Measurements from ENCODE around the gene SLC6A17. TPM values are rescaled to one million over a fixed set of nuclear protein-coding genes. Genes with fewer than 3 reads are reported as not detected.

The SLC6A17 gene
- total RNA-seq, 4 donors from 2014 or later = 5.2 to 18.6 (median 8.0) TPM

DNA sequence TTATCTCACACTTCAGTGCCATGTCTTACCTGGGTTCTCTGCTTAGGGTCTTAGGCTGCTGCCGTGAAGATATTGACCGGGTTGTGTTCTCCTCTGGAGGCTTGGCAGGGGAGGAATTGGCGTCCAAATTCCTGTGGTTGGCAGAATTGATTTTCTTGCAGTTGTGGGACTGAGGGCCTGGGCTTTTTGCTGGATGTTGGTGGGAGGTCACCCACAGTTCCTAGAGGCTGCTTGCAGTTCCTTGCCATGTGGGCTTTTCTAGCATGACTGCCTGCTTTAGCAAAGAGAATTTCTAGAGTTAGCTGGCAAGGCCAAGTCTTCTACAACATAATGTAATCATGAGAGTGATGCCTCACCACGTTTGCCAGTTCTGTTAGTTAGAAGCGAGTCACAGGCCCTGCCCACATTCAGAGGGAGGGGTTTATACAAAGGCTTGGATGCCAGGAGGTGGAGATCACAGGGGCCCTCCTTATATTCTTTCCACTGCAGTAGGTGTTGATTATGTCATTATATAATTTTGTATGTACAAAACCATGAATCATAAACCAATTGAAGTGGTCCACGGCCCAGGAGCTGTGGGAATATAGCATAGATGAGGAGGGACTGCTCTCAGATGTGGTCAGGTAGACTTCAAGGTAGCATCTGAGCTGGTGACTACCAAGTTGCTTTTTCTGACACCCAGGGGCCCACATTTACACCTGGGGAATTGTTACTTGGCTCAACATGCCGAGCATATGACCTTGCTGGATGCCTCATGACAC, 31.5 kb upstream of the SLC6A17 start:
- Histone ChIP-seq H3K9me3 (no peaks in the 10 kb centered on the region), H3K27ac (no peak overlapping the region), H3K4me3 (no peak overlapping the region), H3K27me3 (peaks cover 14% of the 10 kb centered on the region), H3K36me3 (no peaks in the 10 kb centered on the region), H3K4me1 (peaks cover 3% of the 10 kb centered on the region)
- WGBS = 47% methylated on average over 7 of the region's 7 CpGs
- no peak for DNase-seq (ENCODE audit: low spot score in 2 of 2)
- TF ChIP-seq EP300 (IDR thresholded peaks at IDR 0.05) (no peak), POLR2AphosphoS5 (IDR thresholded peaks at IDR 0.05) (no peak), CTCF (IDR thresholded peaks at IDR 0.05) (no peak), POLR2A (IDR thresholded peaks at IDR 0.05) (no peak)

DNA sequence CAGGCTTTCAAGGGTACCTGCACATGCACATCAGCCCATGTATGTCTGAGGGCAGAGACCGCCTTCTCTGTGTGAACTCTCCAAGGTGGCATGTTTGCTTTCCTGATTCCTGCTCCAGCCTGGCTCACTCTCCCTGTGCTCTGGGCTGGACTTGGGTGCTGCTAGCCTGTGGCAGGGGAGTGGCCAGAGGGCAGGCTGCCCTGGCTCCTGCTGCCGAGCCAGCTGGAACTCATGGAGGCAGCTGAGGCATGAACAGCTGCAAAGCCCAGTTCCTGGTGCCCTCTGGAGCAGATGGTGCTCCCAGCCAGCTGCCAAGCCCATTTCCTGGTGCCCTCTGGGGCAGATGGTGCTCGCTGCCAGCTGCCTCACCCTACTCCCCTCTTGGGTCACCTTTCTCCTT, 30.5 kb upstream of the SLC6A17 start:
- H3K27me3 ChIP-seq = peaks cover 7% of the 10 kb centered on the region
- no peak for DNase-seq (ENCODE audit: low spot score in 2 of 2)
- H3K27ac ChIP-seq = no peak overlapping the region
- no peak overlapping the region for H3K4me3 ChIP-seq
- peaks cover 3% of the 10 kb centered on the region for H3K4me1 ChIP-seq
- H3K9me3 ChIP-seq = no peaks in the 10 kb centered on the region
- no peaks in the 10 kb centered on the region for H3K36me3 ChIP-seq
- no peak for TF ChIP-seq POLR2A (IDR thresholded peaks at IDR 0.05)
- TF ChIP-seq EP300 (IDR thresholded peaks at IDR 0.05) = no peak
- no peak for TF ChIP-seq POLR2AphosphoS5 (IDR thresholded peaks at IDR 0.05)
- TF ChIP-seq CTCF (IDR thresholded peaks at IDR 0.05) = no peak
- 57% methylated on average over 3 of the region's 3 CpGs for WGBS

GRCh38 chr1:110120960-110121561, 29.2 kb upstream of the SLC6A17 start:
- no peaks in the 10 kb centered on the region for H3K9me3 ChIP-seq
- TF ChIP-seq POLR2A (IDR thresholded peaks at IDR 0.05) (no peak), CTCF (IDR thresholded peaks at IDR 0.05) (no peak), EP300 (IDR thresholded peaks at IDR 0.05) (no peak), POLR2AphosphoS5 (IDR thresholded peaks at IDR 0.05) (no peak)
- peaks cover 7% of the 10 kb centered on the region for H3K27me3 ChIP-seq
- no peaks in the 10 kb centered on the region for H3K36me3 ChIP-seq
- H3K4me1 ChIP-seq = peaks cover 3% of the 10 kb centered on the region
- DNase-seq (ENCODE audit: low spot score in 2 of 2) = no peak
- H3K4me3 ChIP-seq = no peak overlapping the region
- WGBS = 33% methylated on average over 10 of the region's 12 CpGs
- no peak overlapping the region for H3K27ac ChIP-seq

- WGBS = 44% methylated on average over 3 of the region's 3 CpGs
- DNase-seq (ENCODE audit: low spot score in 2 of 2) = no peak
- Histone ChIP-seq H3K36me3 (no peaks in the 10 kb centered on the region), H3K27ac (no peak overlapping the region), H3K9me3 (no peaks in the 10 kb centered on the region), H3K27me3 (peaks cover 11% of the 10 kb centered on the region), H3K4me3 (no peak overlapping the region), H3K4me1 (peaks cover 3% of the 10 kb centered on the region)
- TF ChIP-seq POLR2AphosphoS5 (IDR thresholded peaks at IDR 0.05) (no peak), POLR2A (IDR thresholded peaks at IDR 0.05) (no peak), CTCF (IDR thresholded peaks at IDR 0.05) (no peak), EP300 (IDR thresholded peaks at IDR 0.05) (no peak)
Measured at GRCh38 chr1:110123224-110123623, 27.1 kb upstream of the SLC6A17 start.

DNA sequence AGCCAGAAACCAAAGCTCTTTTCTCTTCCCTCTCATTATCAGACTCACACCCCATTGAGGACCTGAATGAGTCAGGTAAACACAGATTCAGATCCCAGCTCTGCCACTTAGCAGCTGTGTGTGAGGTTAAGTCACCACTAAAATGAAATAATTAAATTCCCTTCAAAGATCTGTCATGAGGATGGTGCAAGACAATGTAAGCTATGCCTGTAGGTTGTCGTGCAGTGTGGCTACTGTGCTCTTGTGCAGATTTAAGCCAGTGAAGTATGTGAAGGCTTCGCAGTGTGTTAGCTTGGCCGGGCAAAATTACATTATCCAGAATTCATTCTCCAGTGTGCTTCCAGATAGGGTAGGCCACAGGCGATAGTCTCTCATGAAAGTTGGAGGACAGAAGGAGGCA, 24.5 kb upstream of the SLC6A17 start:
- WGBS = 94% methylated on average over 4 of the region's 4 CpGs
- no peak for DNase-seq (ENCODE audit: low spot score in 2 of 2)
- Histone ChIP-seq H3K9me3 (no peaks in the 10 kb centered on the region), H3K27ac (no peak overlapping the region), H3K4me1 (peaks cover 9% of the 10 kb centered on the region), H3K4me3 (no peak overlapping the region), H3K27me3 (peaks cover 31% of the 10 kb centered on the region), H3K36me3 (no peaks in the 10 kb centered on the region)
- no peak for TF ChIP-seq EP300 (IDR thresholded peaks at IDR 0.05)
- no peak for TF ChIP-seq CTCF (IDR thresholded peaks at IDR 0.05)
- no peak for TF ChIP-seq POLR2A (IDR thresholded peaks at IDR 0.05)
- no peak for TF ChIP-seq POLR2AphosphoS5 (IDR thresholded peaks at IDR 0.05)
